HG03025 (cell line): Measurements from ENCODE around the gene NEDD4L.
A peak's percentile ranks its signal among the peaks of the same experiment; 100 is the strongest.
"Not testable (repeated sequence)": the region's sequence is repeated elsewhere in the genome, so short reads cannot be mapped to it uniquely, and the experiment has no call there.

Experiments
- ATAC-seq: cut with Tn5 transposase; IDR thresholded peaks from one replicate; pipeline ENCODE4 v1.9.1; 2021; ENCODE audit warnings: mild to moderate bottlenecking, moderate library complexity; ENCODE audit not compliant: unreplicated experiment, low FRiP score

The NEDD4L gene

GRCh38 chr18:58144106-58144505, 100.1 kb downstream of the NEDD4L start:
- no peak for ATAC-seq

- ATAC-seq, result no peak
Measured at GRCh38 chr18:58144671-58145285, 100.8 kb downstream of the NEDD4L start.

GRCh38 chr18:58146099-58146498, 102.1 kb downstream of the NEDD4L start:
- no peak for ATAC-seq

GRCh38 chr18:58148954-58149471, 105.0 kb downstream of the NEDD4L start:
- peak; percentile 43 for ATAC-seq

GRCh38 chr18:58150772-58151171, 106.7 kb downstream of the NEDD4L start:
- ATAC-seq, result no peak

GRCh38 chr18:58152216-58152615, 108.2 kb downstream of the NEDD4L start:
- no peak for ATAC-seq

- ATAC-seq, result no peak
Measured at GRCh38 chr18:58152891-58153290, 108.9 kb downstream of the NEDD4L start.

- ATAC-seq, result no peak
Measured at GRCh38 chr18:58156516-58156915, 112.5 kb downstream of the NEDD4L start.

GRCh38 chr18:58157237-58157636, 113.2 kb downstream of the NEDD4L start:
- ATAC-seq, result no peak

- no peak for ATAC-seq
Measured at GRCh38 chr18:58158008-58158407, 114.0 kb downstream of the NEDD4L start.

GRCh38 chr18:58158459-58158858, 114.4 kb downstream of the NEDD4L start:
- no peak for ATAC-seq

GRCh38 chr18:58161659-58162058, 117.6 kb downstream of the NEDD4L start:
- ATAC-seq, result no peak

GRCh38 chr18:58162127-58162526, 118.1 kb downstream of the NEDD4L start:
- ATAC-seq, result no peak

- ATAC-seq, result no peak
Measured at GRCh38 chr18:58163004-58163590, 119.1 kb downstream of the NEDD4L start.

- ATAC-seq, result no peak
Measured at GRCh38 chr18:58166278-58166844, 122.3 kb downstream of the NEDD4L start.

GRCh38 chr18:58167073-58167472, 123.0 kb downstream of the NEDD4L start:
- ATAC-seq, result no peak

GRCh38 chr18:58168221-58168620, 124.2 kb downstream of the NEDD4L start:
- ATAC-seq, result no peak

GRCh38 chr18:58168993-58169392, 125.0 kb downstream of the NEDD4L start:
- ATAC-seq, result no peak

GRCh38 chr18:58169472-58169871, 125.4 kb downstream of the NEDD4L start:
- no peak for ATAC-seq

GRCh38 chr18:58170036-58170435, 126.0 kb downstream of the NEDD4L start:
- not testable (repeated sequence) for ATAC-seq

GRCh38 chr18:58172031-58172430, 128.0 kb downstream of the NEDD4L start:
- no peak for ATAC-seq

GRCh38 chr18:58174285-58174684, 130.3 kb downstream of the NEDD4L start:
- ATAC-seq, result no peak
